ENCODE data around the gene CTSH. TPM values are rescaled to one million over a fixed set of nuclear protein-coding genes. Genes with fewer than 3 reads are reported as not detected.
A peak's percentile ranks its signal among the peaks of the same experiment; 100 is the strongest.

CTSH gene
- total RNA-seq, 1 donor from 2014 or later: 75.8 TPM

DNA sequence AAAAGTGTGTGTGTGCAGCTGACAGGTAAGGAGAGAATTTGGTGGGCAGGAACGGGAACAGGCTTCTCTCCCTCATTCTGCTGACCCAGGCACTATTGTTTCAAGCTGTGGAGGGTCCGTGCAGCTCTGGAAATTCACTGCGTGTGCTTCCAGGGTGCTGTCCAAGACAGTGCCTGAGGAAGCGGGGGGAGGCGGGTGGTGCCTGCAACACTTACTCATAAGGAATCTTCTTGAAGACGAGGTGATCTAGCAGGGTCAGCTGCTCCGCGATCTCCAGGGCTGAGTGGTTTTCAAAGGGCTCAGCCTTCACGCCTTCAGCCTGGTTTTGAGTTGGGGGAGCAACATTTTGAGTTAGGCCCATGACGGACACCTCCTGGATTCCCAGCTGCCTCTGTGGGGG, 46.6 kb upstream of the CTSH start:
- H3K36me3 ChIP-seq (ENCODE audit: control insufficient read depth, insufficient read depth, low read length): no peaks in the 10 kb centered on the region
- TF ChIP-seq CTCF (IDR thresholded peaks at IDR 0.05; ENCODE audit: insufficient read depth, low read length, severe bottlenecking): no peak
- no peak overlapping the region for H3K4me3 ChIP-seq (ENCODE audit: low read depth, low read length)
- no peak for FAIRE-seq
- H3K27me3 ChIP-seq (ENCODE audit: control insufficient read depth, insufficient read depth, low read length): no peaks in the 10 kb centered on the region
- no peak for DNase-seq (ENCODE audit: low read depth)

DNA sequence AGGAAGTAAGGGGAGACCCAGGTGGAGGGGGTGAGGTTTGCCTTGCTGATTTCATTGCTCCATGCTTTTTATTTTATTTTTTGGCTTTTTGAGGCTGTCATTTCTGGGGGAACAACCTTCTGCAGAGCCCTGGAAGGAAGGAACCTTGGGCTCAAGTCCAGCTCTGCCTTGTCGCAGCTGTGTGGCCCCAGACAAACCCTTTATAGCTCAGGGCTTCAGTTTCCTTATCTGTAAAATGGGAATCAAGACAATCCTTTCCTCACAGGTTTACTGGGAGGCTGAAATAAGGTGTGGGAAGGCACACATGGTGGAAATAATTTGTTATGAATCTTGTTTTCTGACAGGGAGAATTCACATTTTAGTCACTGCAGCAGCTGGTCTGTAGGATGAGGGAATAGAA, 45.4 kb upstream of the CTSH start:
- H3K36me3 ChIP-seq (ENCODE audit: control insufficient read depth, insufficient read depth, low read length): no peaks in the 10 kb centered on the region
- no peak for TF ChIP-seq CTCF (IDR thresholded peaks at IDR 0.05; ENCODE audit: insufficient read depth, low read length, severe bottlenecking)
- H3K27me3 ChIP-seq (ENCODE audit: control insufficient read depth, insufficient read depth, low read length): no peaks in the 10 kb centered on the region
- no peak overlapping the region for H3K4me3 ChIP-seq (ENCODE audit: low read depth, low read length)
- no peak for FAIRE-seq
- no peak for DNase-seq (ENCODE audit: low read depth)

DNA sequence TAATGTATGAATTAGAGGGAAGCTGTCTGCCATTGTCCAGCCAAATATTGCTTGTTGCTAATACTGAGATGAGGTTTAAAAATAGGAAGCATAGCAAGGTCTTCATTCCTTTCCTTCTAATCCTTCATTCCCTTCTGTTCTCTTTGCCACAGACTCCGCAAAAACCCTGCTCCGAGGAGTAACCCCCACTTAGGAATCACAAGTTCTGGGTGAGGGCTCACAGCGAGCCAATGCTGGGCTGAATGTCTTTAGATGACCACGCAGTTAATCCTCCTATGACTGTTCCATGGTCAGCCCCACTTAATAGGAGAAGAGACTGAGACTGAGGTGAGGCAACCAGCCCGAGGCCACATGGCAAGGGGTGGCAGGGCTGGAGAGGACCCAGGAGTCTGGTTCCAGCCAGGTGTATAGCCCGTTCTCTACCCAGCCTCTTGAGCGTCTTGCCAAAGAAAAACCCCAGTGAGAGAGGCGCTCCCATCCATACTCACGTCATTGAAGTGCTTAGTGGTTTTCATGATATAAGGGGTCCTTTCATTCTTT, 44.9 kb upstream of the CTSH start:
- Histone ChIP-seq H3K27me3 (ENCODE audit: control insufficient read depth, insufficient read depth, low read length) (no peaks in the 10 kb centered on the region), H3K36me3 (ENCODE audit: control insufficient read depth, insufficient read depth, low read length) (no peaks in the 10 kb centered on the region), H3K4me3 (ENCODE audit: low read depth, low read length) (no peak overlapping the region)
- FAIRE-seq: no peak
- no peak for DNase-seq (ENCODE audit: low read depth)
- TF ChIP-seq CTCF (IDR thresholded peaks at IDR 0.05; ENCODE audit: insufficient read depth, low read length, severe bottlenecking): no peak

DNA sequence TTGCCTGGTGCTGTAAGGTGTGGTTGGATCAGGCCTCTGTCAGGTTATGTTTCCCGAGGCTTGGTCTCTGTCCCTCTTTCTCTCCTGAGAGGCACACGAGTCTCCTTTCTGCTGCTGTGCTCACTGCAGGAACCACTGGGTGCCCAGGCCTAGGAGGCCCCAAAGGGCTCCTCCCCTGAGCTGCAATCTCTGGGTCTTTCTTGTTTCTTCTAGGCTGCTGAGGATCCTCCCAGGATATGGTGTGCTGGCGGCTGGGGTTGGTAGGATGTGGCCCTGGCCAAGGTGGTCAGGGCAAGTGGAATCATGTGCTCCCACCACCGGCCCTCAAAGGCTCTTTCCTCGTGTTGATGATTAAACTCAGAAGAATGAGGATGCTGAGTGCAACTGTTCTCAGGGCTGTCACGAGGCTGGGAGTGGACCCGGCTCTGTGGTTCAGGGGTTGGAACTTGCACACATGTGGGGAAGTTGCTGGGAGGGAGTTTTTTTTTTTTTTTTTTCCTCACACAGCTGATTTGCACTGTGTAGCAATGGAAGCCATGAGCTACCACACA, 43.6 kb upstream of the CTSH start:
- Histone ChIP-seq H3K36me3 (ENCODE audit: control insufficient read depth, insufficient read depth, low read length) (no peaks in the 10 kb centered on the region), H3K4me3 (ENCODE audit: low read depth, low read length) (no peak overlapping the region), H3K27me3 (ENCODE audit: control insufficient read depth, insufficient read depth, low read length) (no peaks in the 10 kb centered on the region)
- peak; percentile 99 for DNase-seq (ENCODE audit: low read depth)
- TF ChIP-seq CTCF (IDR thresholded peaks at IDR 0.05; ENCODE audit: insufficient read depth, low read length, severe bottlenecking): no peak
- FAIRE-seq: peak; percentile 32

GRCh38 chr15:78987556-78988360, 42.9 kb upstream of the CTSH start:
- Histone ChIP-seq H3K4me3 (ENCODE audit: low read depth, low read length) (no peak overlapping the region), H3K36me3 (ENCODE audit: control insufficient read depth, insufficient read depth, low read length) (no peaks in the 10 kb centered on the region), H3K27me3 (ENCODE audit: control insufficient read depth, insufficient read depth, low read length) (no peaks in the 10 kb centered on the region)
- TF ChIP-seq CTCF (IDR thresholded peaks at IDR 0.05; ENCODE audit: insufficient read depth, low read length, severe bottlenecking): no peak
- FAIRE-seq (peak; percentile 18), DNase-seq (ENCODE audit: low read depth) (peak; percentile 27)

All from bronchial epithelial cell (primary cell).